A549 (cell line): ENCODE results near the gene TNFRSF21.

Experiments used
- CEBPB ChIP-seq, 2 experiments: fragments of >200 bp in 1 of 2; sonication (Bioruptor Twin) in 1 of 2; formaldehyde crosslinking in 1 of 2; IDR thresholded peaks; 2 replicates each; pipeline ENCODE4 v1.6.1; 2012 to 2016
- EP300 ChIP-seq, 2 experiments: fragments of >200 bp; sonication (Bioruptor Twin); formaldehyde crosslinking; IDR thresholded peaks; 2 replicates in 1 of 2; 3 replicates in 1 of 2; pipeline ENCODE4 v1.6.1; 2016 to 2017
- JUN ChIP-seq, 2 experiments: fragments of >200 bp; sonication (Bioruptor Twin); formaldehyde crosslinking; IDR thresholded peaks; 2 replicates in 1 of 2; 3 replicates in 1 of 2; pipeline ENCODE4 v1.6.1; 2016 to 2017
- PHF8 ChIP-seq: fragments of 200-600 bp; sonication (generic); IDR thresholded peaks from 2 replicates; pipeline ENCODE4 v1.6.1; 2016; ENCODE audit warnings: low read depth, mild to moderate bottlenecking, antibody characterized with exemption, moderate library complexity, borderline replicate concordance
- TF ChIP-seq, protein P1 (sequence below): fragments of 450-650 bp; IDR thresholded peaks from 2 replicates; pipeline ENCODE4 v1.6.1; 2014; ENCODE audit warnings: antibody characterized with exemption

DNA sequence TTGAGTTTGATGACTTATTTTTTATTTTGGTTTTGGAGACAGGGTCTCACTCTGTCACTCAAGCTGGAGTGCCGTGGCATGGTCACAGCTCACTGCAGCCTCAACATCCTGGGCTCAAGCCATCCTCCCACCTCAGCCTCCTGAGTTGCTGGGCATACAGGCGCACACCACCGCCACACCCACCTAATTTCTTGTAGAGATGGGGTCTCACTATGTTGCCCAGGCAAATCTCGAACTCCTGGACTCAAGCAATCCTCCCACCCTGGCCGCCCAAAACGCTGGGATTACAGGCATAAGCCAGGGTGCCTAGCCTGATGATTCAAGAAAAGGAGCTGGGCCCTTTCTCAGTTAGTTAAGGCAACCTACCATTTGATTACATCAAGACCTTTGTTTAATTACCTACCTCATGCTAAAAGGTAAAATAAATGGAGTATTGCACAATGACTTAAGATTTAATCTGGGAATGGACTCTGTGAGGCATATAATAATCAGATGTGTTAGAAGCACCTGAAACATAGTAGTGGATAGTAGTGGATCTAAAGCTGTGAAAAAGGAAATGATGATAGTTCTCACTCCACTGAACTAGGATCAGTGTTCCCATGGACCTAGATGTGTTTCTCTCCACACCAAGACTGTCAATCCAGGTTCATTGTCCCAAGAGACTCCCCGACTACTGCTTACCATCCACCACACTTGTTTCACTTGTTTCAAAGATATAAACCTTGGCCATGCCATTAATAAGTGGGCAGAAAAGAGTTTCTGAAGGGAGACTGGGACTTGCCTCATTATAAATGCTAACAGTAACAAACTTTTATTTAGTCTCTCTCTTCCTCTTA is 2.1 kb downstream of the TNFRSF21 start:
- TF ChIP-seq, protein P1, sequence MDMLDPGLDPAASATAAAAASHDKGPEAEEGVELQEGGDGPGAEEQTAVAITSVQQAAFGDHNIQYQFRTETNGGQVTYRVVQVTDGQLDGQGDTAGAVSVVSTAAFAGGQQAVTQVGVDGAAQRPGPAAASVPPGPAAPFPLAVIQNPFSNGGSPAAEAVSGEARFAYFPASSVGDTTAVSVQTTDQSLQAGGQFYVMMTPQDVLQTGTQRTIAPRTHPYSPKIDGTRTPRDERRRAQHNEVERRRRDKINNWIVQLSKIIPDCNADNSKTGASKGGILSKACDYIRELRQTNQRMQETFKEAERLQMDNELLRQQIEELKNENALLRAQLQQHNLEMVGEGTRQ, result no peak
- TF ChIP-seq EP300 (IDR thresholded peaks at IDR 0.05) (no peak), PHF8 (no peak), CEBPB (IDR thresholded peaks at IDR 0.05) (no peak), JUN (IDR thresholded peaks at IDR 0.05) (no peak)
